Measurements from ENCODE around the gene MAS1.

DNA sequence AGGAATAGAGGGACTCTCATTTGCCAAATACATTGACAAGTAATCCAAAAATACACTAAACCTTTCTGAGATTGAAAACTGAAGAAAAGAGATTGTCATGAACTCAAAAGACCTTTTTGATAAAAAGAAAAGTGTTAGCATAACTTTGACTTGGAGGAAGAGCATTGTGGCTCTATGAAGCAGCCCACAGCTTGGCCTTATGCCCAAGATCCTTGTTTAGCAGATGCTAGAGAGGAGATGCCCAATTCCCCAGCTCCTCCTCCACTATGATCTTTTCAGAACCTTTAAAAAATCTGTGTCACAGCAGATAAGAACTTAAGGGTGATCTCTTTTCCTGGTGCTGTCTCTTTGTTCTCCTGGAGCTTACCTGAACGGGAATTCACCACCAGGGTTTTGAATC is 42.3 kb downstream of the MAS1 start:
- TF ChIP-seq JUND (IDR thresholded peaks at IDR 0.05) (no peak), POLR2AphosphoS5 (IDR thresholded peaks at IDR 0.05; ENCODE audit: low read depth, low read length) (no peak)
